Psoas muscle (tissue), 8 donors: ENCODE measurements around the gene KIAA1671. TPM values are rescaled to one million over a fixed set of nuclear protein-coding genes. Genes with fewer than 3 reads are reported as not detected.

Experiments used
- ATAC-seq, 4 donors: fragments of 200-7000 bp; cut with Tn5 transposase; one replicate each; pipeline ENCODE4 v1.9.1; 2020; ENCODE audit warnings: moderate library complexity in 3 of 4, mild to moderate bottlenecking in 2 of 4
- DNase-seq, 2 donors: peaks; one replicate each; pipeline ENCODE4 v3.0.0-alpha.2; 2020
- H3K27ac ChIP-seq: fragments of 200-600 bp; one replicate; pipeline ENCODE4 v1.8.0; 2022
- H3K27me3 ChIP-seq, 3 donors: fragments of 200-600 bp in 1 of 3; one replicate each; pipeline versions ENCODE4 v1.6.1 to v1.8.0; 2013 to 2022; ENCODE audit warnings: low read length in 2 of 3, mild to moderate bottlenecking in 2 of 3, moderate library complexity in 1 of 3; ENCODE audit not compliant: insufficient read depth in 3 of 3
- H3K36me3 ChIP-seq, 2 donors: fragments of 200-600 bp in 1 of 2; one replicate each; pipeline versions ENCODE4 v1.6.1 to v1.8.0; 2013 to 2022; ENCODE audit warnings: low read depth in 1 of 2, mild to moderate bottlenecking in 1 of 2, moderate library complexity in 1 of 2; ENCODE audit not compliant: insufficient read depth in 1 of 2
- H3K4me1 ChIP-seq: fragments of 200-600 bp; one replicate; pipeline ENCODE4 v1.8.0; 2022
- H3K4me3 ChIP-seq: fragments of 200-600 bp; one replicate; pipeline ENCODE4 v1.8.0; 2022; ENCODE audit warnings: mild to moderate bottlenecking
- H3K9me3 ChIP-seq: fragments of 200-600 bp; one replicate; pipeline ENCODE4 v1.8.0; 2022
- CTCF ChIP-seq: fragments of 200-600 bp; IDR thresholded peaks from one replicate; pipeline ENCODE4 v1.8.0; 2022; ENCODE audit warnings: antibody characterized with exemption
- WGBS, 3 donors: extraction: QIAGEN DNeasy Blood & Tissue Kit; methylation state at CpG; one replicate each; pipeline versions ENCODE4 v1.1.6 to v1.1.7; 2013; 5-methylcytosine and 5-hydroxymethylcytosine counted together
- intact Hi-C, 2 donors: fragments of 100-400 bp; cut with DNase I; formaldehyde crosslinking; loops; one replicate each; pipeline versions ENCODE4 v1.11.0 to v1.14.2; 2022
- polyA plus RNA-seq, 3 donors: library from polyadenylated mRNA; stranded (reverse); fragments of 200-250 nt; gene quantifications; one replicate each; pipeline ENCODE4 v1.2.3, GENCODE V29; 2013
- total RNA-seq, 4 donors: library from RNA; stranded (reverse); fragmentation: NEBNext Ultra II Directional in 2 of 4; extraction: Animal tissue kit (Norgen Biotek cat#: 25700) in 2 of 4; gene quantifications; one replicate each; pipeline versions ENCODE4 v1.2.1 to v1.2.4, GENCODE V29; 2021 to 2023
- donor health status: healthy with polysubstance abuse.
- donor health status: DM: no; HTN: no; CAD: no; lungs with moderate emphysema.
- donor health status: Bipolar disorder and iron deficiency.
- donor health status: healthy.
- donor health status: DM: yes; HTN: yes; CAD: no.
- donor health status: DM: no; HTN: no; CAD: no.
- donor health status: DM: no; HTN: no; CAD: no.
- donor health status: DM: yes; HTN: yes; CAD: no.

Gene KIAA1671
- total and polyA plus RNA-seq, 7 donors = 1.9 to 56.9 (median 15.8) TPM

- Histone ChIP-seq H3K27ac (peak overlapping the region; percentile 54), H3K9me3 (no peaks in the 10 kb centered on the region), H3K4me1 (no peaks in the 10 kb centered on the region), H3K36me3 (no peaks in the 10 kb centered on the region), H3K4me3 (peak overlapping the region; percentile 76), H3K27me3 (peaks cover 0 to 48% (median 2%) of the 10 kb centered on the region in 3 donors)
- intact Hi-C loops = loop anchor here in 1 of 2 donors (5.0 kb wide), 1 partner anchor 73 kb away; no protein-coding TSS in a partner anchor
- no peak for TF ChIP-seq CTCF
- ATAC-seq = no peak
- 52 to 57% (median 54%) methylated on average over 4 of the region's 4 CpGs for WGBS, 3 donors
- no peak for DNase-seq
Measured at GRCh38 chr22:24954114-24954463, 1.6 kb downstream of the KIAA1671 start.

GRCh38 chr22:24954856-24955255 lies 2.3 kb downstream of the KIAA1671 start:
- H3K36me3 ChIP-seq = no peaks in the 10 kb centered on the region
- intact Hi-C loops = loop anchor here in 1 of 2 donors (5.0 kb wide), 1 partner anchor 72 kb away; no protein-coding TSS in a partner anchor
- H3K4me3 ChIP-seq = no peak overlapping the region
- ATAC-seq (no peak), DNase-seq (no peak)
- no peak for TF ChIP-seq CTCF
- H3K9me3 ChIP-seq = no peaks in the 10 kb centered on the region
- peaks cover 0 to 40% (median 2%) of the 10 kb centered on the region in 3 donors for H3K27me3 ChIP-seq
- no peak overlapping the region for H3K27ac ChIP-seq
- 36 to 47% (median 41%) methylated on average over 8 of the region's 8 CpGs for WGBS, 3 donors
- H3K4me1 ChIP-seq = no peaks in the 10 kb centered on the region

- Histone ChIP-seq H3K27me3 (peaks cover 0 to 21% (median 0%) of the 10 kb centered on the region in 3 donors), H3K4me3 (no peak overlapping the region), H3K4me1 (no peaks in the 10 kb centered on the region), H3K36me3 (no peaks in the 10 kb centered on the region), H3K9me3 (no peaks in the 10 kb centered on the region), H3K27ac (no peak overlapping the region)
- intact Hi-C loops = no loop called here
- no peak for DNase-seq
- no peak for TF ChIP-seq CTCF
- WGBS, 3 donors = 85 to 90% (median 88%) methylated on average over 2 of the region's 2 CpGs
- ATAC-seq = no peak
Measured at GRCh38 chr22:24957043-24957442, 4.5 kb downstream of the KIAA1671 start.

- intact Hi-C loops = no loop called here
- Histone ChIP-seq H3K4me1 (peaks cover 3% of the 10 kb centered on the region), H3K36me3 (no peaks in the 10 kb centered on the region), H3K9me3 (no peaks in the 10 kb centered on the region), H3K27ac (no peak overlapping the region), H3K4me3 (no peak overlapping the region), H3K27me3 (no peaks in the 10 kb centered on the region)
- TF ChIP-seq CTCF = no peak
- ATAC-seq (no peak), DNase-seq (no peak)
- 74 to 88% (median 81%) methylated on average over 11 of the region's 11 CpGs for WGBS, 3 donors
Measured at GRCh38 chr22:24961217-24961844, 8.8 kb downstream of the KIAA1671 start.

- Histone ChIP-seq H3K27me3 (no peaks in the 10 kb centered on the region), H3K9me3 (no peaks in the 10 kb centered on the region), H3K4me1 (peaks cover 4% of the 10 kb centered on the region), H3K36me3 (no peaks in the 10 kb centered on the region), H3K27ac (no peak overlapping the region), H3K4me3 (no peak overlapping the region)
- ATAC-seq (no peak), DNase-seq (no peak)
- intact Hi-C loops = no loop called here
- TF ChIP-seq CTCF = no peak
- 89 to 91% (median 91%) methylated on average over 8 of the region's 8 CpGs for WGBS, 3 donors
Measured at GRCh38 chr22:24962094-24962493, 9.6 kb downstream of the KIAA1671 start.
